Erythroblast (primary cell): ENCODE results near the gene SCRN1.

Experiments
- DNase-seq, 2 experiments: peaks; one replicate each; lab custom pipeline; 2025; lab: John Stamatoyannopoulos, UW
- GATA1 ChIP-seq: IDR thresholded peaks from 2 replicates; pipeline ENCODE4 v1.6.1; 2011; ENCODE audit warnings: low read depth, mild to moderate bottlenecking, control low read depth, low read length, moderate library complexity
- POLR2A ChIP-seq: IDR thresholded peaks from 2 replicates; pipeline ENCODE4 v1.6.1; 2011; ENCODE audit warnings: mild to moderate bottlenecking, low read length

The SCRN1 gene

DNA sequence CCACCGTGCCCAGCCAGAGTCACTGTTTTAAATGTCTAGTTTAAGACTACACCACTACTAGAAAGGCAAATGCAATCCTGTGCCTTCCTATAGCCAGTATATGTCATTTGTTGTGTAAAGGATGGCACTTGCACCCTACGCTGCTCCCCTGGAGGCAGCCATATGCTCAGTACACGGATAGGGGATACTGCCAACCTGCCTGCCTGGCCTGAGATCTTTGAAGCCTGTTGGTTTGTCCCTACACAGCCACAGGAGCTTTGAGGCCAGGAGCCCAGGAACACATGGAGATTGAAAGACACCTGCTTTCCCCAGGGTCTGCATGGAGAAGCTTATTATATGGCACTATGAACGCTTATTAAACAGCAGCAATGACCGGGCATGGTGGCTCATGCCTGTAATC, 2.3 kb upstream of the SCRN1 start:
- no peak for DNase-seq
- no peak for TF ChIP-seq POLR2A
- no peak for TF ChIP-seq GATA1

DNA sequence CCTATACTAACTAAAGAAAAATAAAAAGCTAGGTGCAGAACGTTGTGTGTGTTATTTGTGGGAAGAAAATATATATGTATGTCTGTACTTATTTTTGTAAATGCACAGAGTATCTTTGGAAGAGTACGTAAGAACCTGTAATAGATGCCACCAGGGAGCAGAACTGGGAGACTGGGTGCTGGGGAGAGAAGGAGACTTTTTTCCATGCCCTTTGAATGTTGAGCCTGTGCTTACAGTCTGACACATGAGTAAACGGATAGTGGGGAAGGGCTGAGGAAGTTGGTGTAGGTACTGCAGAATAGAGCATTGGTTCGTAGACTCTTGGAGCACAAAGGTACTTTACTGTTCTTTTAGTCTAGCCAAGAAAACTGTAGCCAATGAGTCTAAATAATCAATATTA, 1.3 kb upstream of the SCRN1 start:
- TF ChIP-seq POLR2A (no peak), GATA1 (no peak)
- no peak for DNase-seq

DNA sequence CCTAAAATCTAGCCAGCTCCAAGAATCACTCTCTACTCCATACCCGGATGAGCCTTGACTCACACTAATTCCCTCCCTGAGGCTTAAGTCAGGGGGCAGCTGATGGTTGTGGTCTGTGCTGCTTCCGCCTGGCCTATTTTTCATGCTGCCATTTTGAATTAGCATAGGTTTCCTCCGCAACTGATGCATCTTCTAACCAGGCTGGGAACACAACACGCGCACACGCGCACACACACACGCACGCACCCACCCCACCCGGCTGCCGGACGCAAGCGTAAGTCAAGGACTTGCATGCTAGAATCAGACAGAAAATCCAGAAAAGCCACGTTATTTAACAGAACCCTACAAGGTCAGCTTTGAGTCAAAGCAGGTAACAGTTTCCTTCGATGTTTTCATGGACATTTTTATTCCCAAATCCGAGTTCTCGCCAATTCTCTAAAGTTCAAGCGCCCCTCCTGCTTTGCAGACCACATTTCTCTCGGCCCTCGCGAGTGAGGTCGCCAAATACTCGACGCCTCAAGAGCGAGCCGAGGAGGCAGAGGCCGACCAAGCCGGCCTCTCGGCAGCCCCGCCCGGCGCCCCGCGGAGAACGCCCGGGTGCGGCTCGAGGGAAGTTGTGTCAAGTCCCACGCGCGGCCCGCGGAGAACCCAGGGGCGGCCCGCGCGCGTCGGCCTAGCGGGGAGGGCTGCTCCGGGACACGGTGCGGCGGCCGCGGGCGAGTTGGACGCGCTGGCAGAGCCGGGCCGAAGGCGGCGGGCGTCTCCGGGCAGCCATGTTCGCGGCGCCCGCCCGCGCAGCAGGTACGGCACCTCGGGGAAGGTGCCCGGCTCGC, 961 bp downstream of the SCRN1 start:
- TF ChIP-seq GATA1 (no peak), POLR2A (peak; percentile 40)
- peak; percentile 58 to 61 for DNase-seq

DNA sequence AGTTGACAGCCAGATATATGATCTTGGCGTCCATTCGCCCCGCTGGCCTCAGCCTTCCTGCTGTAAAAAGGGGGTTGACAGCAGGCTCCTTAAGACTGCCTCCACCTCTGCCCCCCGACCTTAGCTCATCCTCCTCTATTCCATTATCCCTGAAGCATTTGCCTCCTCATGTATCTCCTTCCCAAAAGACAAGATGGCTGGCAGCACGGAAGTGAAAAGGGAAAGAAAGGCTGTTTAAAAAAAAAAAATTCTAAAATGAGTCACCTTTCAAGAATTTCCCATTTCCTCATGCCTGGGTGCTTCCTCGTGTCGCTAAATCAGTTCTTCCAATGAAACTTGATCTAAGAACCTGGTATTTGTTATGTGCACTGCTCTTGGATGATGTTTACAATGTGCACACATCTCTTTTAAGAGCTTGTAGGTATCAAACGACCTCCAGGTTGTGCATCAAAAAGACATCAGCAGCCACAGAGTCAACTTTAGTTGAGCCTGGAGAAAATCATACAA, 1.7 kb downstream of the SCRN1 start:
- TF ChIP-seq POLR2A (no peak), GATA1 (no peak)
- no peak for DNase-seq

DNA sequence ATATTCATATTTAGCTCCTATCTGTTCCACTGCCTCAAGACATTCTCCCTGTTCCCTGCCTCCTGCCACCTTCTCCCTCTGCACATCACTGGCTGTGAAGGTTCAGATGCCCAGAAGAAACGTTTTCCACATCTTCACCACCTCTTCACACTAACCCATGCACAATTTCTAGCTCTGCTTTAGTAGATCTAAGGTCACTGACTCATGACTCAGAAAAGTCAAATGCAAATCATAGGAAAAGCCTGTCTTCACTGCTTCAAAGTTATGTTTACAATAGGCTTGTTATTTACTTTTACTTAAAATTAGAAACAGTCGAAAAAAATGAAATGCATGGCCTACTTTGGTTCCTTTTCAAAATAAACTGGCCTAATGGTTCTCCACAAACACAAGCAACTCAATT, 2.5 kb downstream of the SCRN1 start:
- DNase-seq: no peak
- TF ChIP-seq GATA1 (no peak), POLR2A (no peak)

DNA sequence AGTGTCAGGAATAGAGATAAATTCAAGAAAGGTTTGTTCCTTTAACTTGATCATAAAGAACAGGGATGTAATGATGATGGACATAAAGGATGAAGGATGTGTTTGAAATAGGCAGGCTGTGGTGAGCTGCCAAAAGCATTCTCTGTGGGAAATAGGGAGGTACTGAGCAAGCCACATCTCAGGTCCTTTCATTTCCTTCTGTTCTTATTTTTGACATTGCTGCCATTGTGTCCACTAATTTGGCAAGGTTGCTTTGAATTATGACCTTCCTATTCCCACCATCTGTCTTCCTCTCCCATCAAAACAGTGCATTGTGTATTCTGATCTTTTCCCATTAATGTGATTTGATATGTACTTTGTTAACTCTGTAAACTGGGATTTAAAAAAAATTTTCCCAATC, 9.4 kb downstream of the SCRN1 start:
- no peak for DNase-seq
- no peak for TF ChIP-seq POLR2A
- no peak for TF ChIP-seq GATA1

DNA sequence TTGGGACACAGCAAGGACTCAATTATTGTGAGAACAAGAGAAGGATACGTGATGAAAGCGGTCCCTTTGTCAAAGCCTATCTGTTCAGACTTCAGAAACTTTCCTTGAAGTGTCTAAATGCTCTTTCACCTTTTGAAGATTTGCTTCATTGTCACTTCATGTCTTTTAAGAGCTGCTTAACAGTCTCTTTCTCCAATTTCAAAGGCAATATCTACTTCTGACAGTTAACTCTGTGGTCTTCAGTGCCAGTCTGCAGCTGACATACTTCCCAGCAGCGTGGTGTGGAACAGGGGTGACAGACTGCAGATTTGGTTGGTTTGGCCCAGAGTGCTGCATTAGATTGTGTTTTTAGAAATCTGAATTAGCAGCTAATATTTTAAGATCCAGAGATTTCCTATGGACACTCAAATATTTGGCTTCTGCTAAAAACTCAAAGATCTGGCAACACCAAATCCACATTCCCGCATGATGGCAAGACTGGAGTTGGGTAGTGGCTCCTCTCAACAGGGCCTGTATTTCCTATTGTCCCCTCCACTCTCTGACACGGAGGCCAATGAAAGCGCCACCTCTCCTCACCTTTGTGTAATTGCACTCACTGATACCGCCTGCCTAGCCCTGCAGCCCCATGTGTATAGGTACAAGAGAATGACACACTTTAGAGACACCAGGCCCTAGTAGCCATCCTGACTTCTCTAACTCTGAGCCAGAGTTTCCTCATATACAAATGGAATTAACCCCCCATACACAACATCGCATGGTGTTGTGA, 11.5 kb downstream of the SCRN1 start:
- peak; percentile 7 to 13 for DNase-seq
- TF ChIP-seq POLR2A: no peak
- no peak for TF ChIP-seq GATA1

DNA sequence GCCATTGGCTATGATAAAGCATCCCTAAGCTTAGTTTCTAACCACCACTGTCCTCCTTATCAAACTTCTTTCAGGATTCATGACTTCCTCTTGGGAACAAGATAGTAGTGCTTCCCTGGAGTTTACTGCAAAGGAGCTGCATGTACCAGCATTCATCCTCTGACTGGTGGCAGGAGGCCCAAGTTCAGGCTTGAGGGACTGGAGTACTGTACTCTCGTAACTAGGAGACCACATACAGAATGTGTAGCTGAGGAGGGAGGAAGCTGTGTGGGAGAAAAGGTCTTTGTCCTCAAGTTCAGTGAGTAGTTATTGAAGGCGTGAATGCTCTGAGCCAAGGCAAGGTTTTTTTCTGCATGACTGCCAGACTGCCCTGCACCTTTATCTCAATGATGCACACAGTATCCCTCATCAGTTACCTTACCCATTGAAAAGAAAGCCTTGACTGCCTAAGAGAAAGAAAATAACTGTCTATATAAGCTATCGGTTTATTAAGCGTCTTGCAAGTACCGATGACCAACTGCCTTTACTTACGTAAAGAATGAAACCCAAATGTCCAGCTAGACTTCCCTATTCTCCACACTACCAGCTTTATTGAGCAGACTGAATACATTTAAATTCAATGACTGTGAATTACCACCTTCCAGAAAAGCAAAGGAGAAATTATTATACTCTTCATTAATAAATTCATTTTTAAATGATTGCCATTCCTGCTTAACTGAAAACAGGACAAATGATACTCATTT, 12.8 kb downstream of the SCRN1 start:
- no peak for DNase-seq
- TF ChIP-seq GATA1: no peak
- no peak for TF ChIP-seq POLR2A

DNA sequence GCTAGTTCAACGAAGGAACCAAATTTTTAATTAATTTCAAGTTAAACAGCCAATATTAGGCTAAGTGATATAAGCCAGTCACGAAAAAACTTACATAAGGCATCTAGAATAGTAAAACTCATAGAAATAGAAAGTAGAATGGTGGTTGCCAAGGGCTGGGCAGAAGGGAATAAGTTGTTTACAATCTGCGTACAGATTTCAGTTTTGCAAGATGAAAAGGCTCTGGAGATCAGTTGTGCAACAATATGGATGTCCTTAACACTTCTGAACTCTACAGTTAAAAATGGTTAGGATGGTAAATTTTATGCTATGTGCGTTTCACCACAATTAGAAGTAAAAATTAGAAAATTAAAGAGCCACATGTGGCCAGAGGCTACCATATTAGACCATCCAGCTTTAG, 13.3 kb downstream of the SCRN1 start:
- no peak for DNase-seq

DNA sequence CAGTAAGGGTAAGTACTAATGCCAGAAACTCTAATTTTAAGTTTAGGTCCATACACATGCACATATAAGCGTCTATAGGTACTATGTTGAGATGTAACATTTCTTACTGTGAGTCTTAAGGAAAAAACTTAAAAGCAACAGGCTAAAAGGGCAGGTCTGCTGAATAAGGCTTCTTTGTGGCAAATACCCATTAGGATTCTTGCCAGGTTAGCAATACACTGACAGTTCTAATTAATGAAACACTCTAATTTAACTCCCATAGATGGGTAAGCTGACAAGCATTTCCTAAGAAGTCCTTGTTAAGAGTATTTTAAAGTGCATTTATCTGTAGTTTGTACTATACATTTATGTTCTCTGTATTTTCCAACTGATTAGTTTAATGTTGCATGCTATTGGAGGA, 14.0 kb downstream of the SCRN1 start:
- DNase-seq: no peak

More for the DNA sequence above, 13.3 kb downstream of the SCRN1 start:
- TF ChIP-seq GATA1: no peak
- no peak for TF ChIP-seq POLR2A

DNA sequence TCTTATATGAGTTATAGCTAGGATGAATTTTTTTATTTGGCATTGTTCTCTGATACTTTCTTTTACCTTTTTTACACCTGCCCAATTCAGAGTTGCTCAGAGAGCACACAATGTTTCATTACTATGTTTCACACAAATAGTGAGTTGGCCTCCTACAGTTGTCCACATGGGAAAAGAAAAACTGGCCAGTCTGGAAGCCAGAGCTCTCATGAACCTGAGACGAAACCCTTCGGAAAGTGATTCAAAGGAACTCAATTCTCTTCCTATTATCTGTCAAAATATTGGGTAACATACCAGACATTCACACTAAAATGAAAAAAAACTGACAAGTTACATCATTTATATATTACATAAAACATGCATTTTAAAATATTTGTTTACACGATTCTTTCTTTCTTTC, 15.3 kb downstream of the SCRN1 start:
- TF ChIP-seq GATA1 (no peak), POLR2A (no peak)
- no peak for DNase-seq

More for the DNA sequence above, 14.0 kb downstream of the SCRN1 start:
- no peak for TF ChIP-seq GATA1
- TF ChIP-seq POLR2A: no peak

DNA sequence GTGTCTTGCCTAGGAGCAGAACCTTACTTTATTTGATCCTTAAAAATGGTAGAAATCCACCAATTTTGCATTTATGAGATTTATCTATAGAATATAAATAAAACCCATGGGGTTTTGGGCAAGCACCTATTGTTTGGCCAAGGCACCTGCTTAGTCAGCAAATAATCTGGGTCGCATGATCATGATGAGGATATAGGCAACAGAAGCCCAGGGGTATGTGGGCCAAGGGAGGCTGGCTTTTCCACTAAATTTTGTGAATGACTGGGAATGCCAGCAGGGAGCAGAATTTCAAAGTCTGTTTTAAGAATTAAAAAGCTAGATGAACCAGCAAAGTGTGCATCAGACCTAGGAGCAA, 17.3 kb downstream of the SCRN1 start:
- TF ChIP-seq POLR2A (no peak), GATA1 (no peak)
- DNase-seq: no peak

DNA sequence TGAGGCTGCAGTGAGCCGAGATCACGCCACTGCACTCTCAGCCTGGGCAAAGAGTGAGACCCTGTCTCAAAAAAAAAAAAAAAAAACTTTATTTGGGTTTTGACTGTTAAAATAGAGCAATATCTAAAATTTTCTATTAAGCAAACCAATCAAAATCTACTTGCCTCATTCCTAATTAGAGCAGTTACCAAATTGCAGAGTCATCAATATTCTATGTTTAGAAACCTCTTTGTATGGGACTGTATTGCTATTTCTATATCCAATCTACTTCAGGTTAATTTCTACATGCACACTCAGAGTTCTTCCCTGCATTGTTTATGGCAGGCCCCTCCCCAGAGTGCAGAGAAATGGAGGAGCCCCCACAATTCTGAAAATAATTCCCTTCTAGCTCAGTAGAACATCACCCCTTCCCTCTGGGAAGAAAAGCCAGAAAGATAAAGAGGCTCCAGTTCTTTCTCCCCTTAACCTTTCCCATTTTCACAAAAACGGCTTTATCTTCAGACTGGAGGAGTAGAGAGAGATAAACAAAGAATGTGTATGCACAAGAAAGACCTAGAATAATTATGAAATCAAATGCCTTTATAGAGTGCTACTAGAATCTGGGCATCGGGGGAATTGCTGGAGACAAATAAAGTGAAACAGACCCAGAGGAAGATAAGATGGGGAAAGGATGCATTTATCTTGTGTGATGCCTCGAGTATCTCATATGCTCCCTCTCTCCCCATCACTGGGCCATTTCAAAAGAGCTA, 17.9 kb downstream of the SCRN1 start:
- TF ChIP-seq GATA1 (no peak), POLR2A (no peak)
- no peak for DNase-seq
